GM12891 (cell line): ENCODE measurements around the gene FAM169A. TPM values are rescaled to one million over a fixed set of nuclear protein-coding genes. Genes with fewer than 3 reads are reported as not detected.
A peak's percentile ranks its signal among the peaks of the same experiment; 100 is the strongest.
"Not testable (repeated sequence)": the region's sequence is repeated elsewhere in the genome, so short reads cannot be mapped to it uniquely, and the experiment has no call there.

Source experiments
- DNase-seq: peaks from one replicate; pipeline ENCODE4 v3.0.0; 2011; ENCODE audit warnings: low spot score; ENCODE audit not compliant: insufficient read length
- FAIRE-seq: peaks from 2 replicates; lab custom pipeline; 2011; peaks lifted over from hg19 to GRCh38; lab: Jason Lieb, UNC
- PAX5 ChIP-seq: IDR thresholded peaks from 2 replicates; pipeline ENCODE4 v1.6.1; 2011; ENCODE audit warnings: low read length, moderate library complexity, mild to moderate bottlenecking; ENCODE audit not compliant: insufficient read depth, severe bottlenecking
- POLR2A ChIP-seq: IDR thresholded peaks from 2 replicates; pipeline ENCODE4 v1.6.1; 2011; ENCODE audit warnings: low read depth, low read length, control low read depth
- POLR2AphosphoS5 ChIP-seq: IDR thresholded peaks from 2 replicates; pipeline ENCODE4 v1.6.1; 2011; ENCODE audit warnings: low read depth, low read length, control low read depth
- POU2F2 ChIP-seq: IDR thresholded peaks from 2 replicates; pipeline ENCODE4 v1.6.1; 2011; ENCODE audit warnings: low read depth, mild to moderate bottlenecking, control low read depth, low read length, moderate library complexity
- SPI1 ChIP-seq: IDR thresholded peaks from 2 replicates; pipeline ENCODE4 v1.6.1; 2011; ENCODE audit warnings: low read depth, low read length, control low read depth
- TAF1 ChIP-seq: IDR thresholded peaks from 2 replicates; pipeline ENCODE4 v1.6.1; 2011; ENCODE audit warnings: low read depth, low read length, control low read depth
- polyA plus RNA-seq: library from polyadenylated mRNA; unstranded; fragments of >200 nt; gene quantifications from one replicate; pipeline ENCODE4 v1.2.1, GENCODE V29; 2012; ENCODE audit warnings: low read depth, missing spikeins, inconsistent platforms; ENCODE audit not compliant: missing spikeins

Gene FAM169A
- 5.8 TPM for polyA plus RNA-seq

GRCh38 chr5:74865804-74866595 is at the start of gene FAM169A:
FAM169A (minus strand) TSS chr5:74866387; CDS start chr5:74841676, 24,711 bp downstream.
- FAIRE-seq (peak; percentile 92), DNase-seq (peak; percentile 42)
- peak; percentile 45 for TF ChIP-seq POLR2A
- TF ChIP-seq POLR2AphosphoS5, result no peak; the same call in 1 of the 2 replicates
- TF ChIP-seq TAF1, result 0 out of 2 replicates have a peak, but pooled peaks have one; percentile 29
- TF ChIP-seq PAX5, result no peak
- no peak for TF ChIP-seq POU2F2
- TF ChIP-seq SPI1, result no peak

- FAIRE-seq, result no peak
- no peak for DNase-seq
- TF ChIP-seq PAX5 (no peak), POLR2AphosphoS5 (no peak), TAF1 (no peak), SPI1 (no peak), POU2F2 (no peak), POLR2A (no peak)
These were observed 49.3 kb upstream of the FAM169A start for GRCh38 chr5:74915488-74915887.

- not testable (repeated sequence) for FAIRE-seq, DNase-seq
These were observed 45.2 kb upstream of the FAM169A start for GRCh38 chr5:74911421-74911820.

- not testable (repeated sequence) for FAIRE-seq, DNase-seq
These were observed 43.7 kb upstream of the FAM169A start for GRCh38 chr5:74909888-74910287.

- not testable (repeated sequence) for DNase-seq, FAIRE-seq
These were observed 42.0 kb upstream of the FAM169A start for GRCh38 chr5:74908237-74908636.

GRCh38 chr5:74904713-74905112 is 38.5 kb upstream of the FAM169A start:
- FAIRE-seq, DNase-seq: not testable (repeated sequence)

- FAIRE-seq (peak; percentile 63), DNase-seq (peak; percentile 47)
- TF ChIP-seq SPI1, result 0 out of 2 replicates have a peak, but pooled peaks have one; percentile 4
- no peak for TF ChIP-seq PAX5
These were observed 37.1 kb upstream of the FAM169A start for GRCh38 chr5:74903165-74903787.

GRCh38 chr5:74897049-74897448 is 30.9 kb upstream of the FAM169A start:
- DNase-seq (no peak), FAIRE-seq (no peak)
- TF ChIP-seq POU2F2 (no peak), SPI1 (no peak), POLR2AphosphoS5 (no peak), POLR2A (no peak), TAF1 (no peak), PAX5 (no peak)

GRCh38 chr5:74895906-74896305 is 29.7 kb upstream of the FAM169A start:
- TF ChIP-seq POLR2A (no peak), PAX5 (no peak), POU2F2 (no peak), TAF1 (no peak), POLR2AphosphoS5 (no peak), SPI1 (no peak)
- FAIRE-seq, result no peak
- no peak for DNase-seq

- TF ChIP-seq TAF1 (no peak), POLR2A (no peak), PAX5 (no peak), POLR2AphosphoS5 (no peak), POU2F2 (no peak), SPI1 (no peak)
- FAIRE-seq, result no peak
- no peak for DNase-seq
These were observed 28.2 kb upstream of the FAM169A start for GRCh38 chr5:74894351-74894750.

- TF ChIP-seq POU2F2 (no peak), POLR2A (no peak), TAF1 (no peak), PAX5 (no peak)
- DNase-seq (no peak), FAIRE-seq (peak; percentile 26)
These were observed 26.7 kb upstream of the FAM169A start for GRCh38 chr5:74892921-74893320.
